ENCODE data around the gene STYXL1.
A peak's percentile ranks its signal among the peaks of the same experiment; 100 is the strongest.

The STYXL1 gene

GRCh38 chr7:76072243-76073148, 24.7 kb upstream of the STYXL1 start:
- no peak overlapping the region for H3K4me3 ChIP-seq (ENCODE audit: low read depth, low read length)
- TF ChIP-seq CTCF (IDR thresholded peaks at IDR 0.05; ENCODE audit: low read depth, low read length): no peak
- in situ Hi-C loops (cut with HindIII; ENCODE audit: low sequenced_read_pairs): no loop called here
- DNase-seq (ENCODE audit: low read depth, low spot score): no peak

GRCh38 chr7:76071316-76072242, 23.8 kb upstream of the STYXL1 start:
- no peak for TF ChIP-seq CTCF (IDR thresholded peaks at IDR 0.05; ENCODE audit: low read depth, low read length)
- DNase-seq (ENCODE audit: low read depth, low spot score): no peak
- in situ Hi-C loops (cut with HindIII; ENCODE audit: low sequenced_read_pairs): no loop called here
- H3K4me3 ChIP-seq (ENCODE audit: low read depth, low read length): no peak overlapping the region

- peak; percentile 91 for DNase-seq (ENCODE audit: low read depth, low spot score)
- H3K4me3 ChIP-seq (ENCODE audit: low read depth, low read length): no peak overlapping the region
- in situ Hi-C loops (cut with HindIII; ENCODE audit: low sequenced_read_pairs): no loop called here
- TF ChIP-seq CTCF (IDR thresholded peaks at IDR 0.05; ENCODE audit: low read depth, low read length): peak; percentile 36
These were observed 21.4 kb upstream of the STYXL1 start for GRCh38 chr7:76069238-76069638.

GRCh38 chr7:76066716-76067503, 19.1 kb upstream of the STYXL1 start:
- H3K4me3 ChIP-seq (ENCODE audit: low read depth, low read length): no peak overlapping the region
- DNase-seq (ENCODE audit: low read depth, low spot score): no peak
- in situ Hi-C loops (cut with HindIII; ENCODE audit: low sequenced_read_pairs): no loop called here
- no peak for TF ChIP-seq CTCF (IDR thresholded peaks at IDR 0.05; ENCODE audit: low read depth, low read length)

- in situ Hi-C loops (cut with HindIII; ENCODE audit: low sequenced_read_pairs): no loop called here
- DNase-seq (ENCODE audit: low read depth, low spot score): no peak
- TF ChIP-seq CTCF (IDR thresholded peaks at IDR 0.05; ENCODE audit: low read depth, low read length): no peak
- no peak overlapping the region for H3K4me3 ChIP-seq (ENCODE audit: low read depth, low read length)
These were observed 17.3 kb upstream of the STYXL1 start for GRCh38 chr7:76065016-76065612.
